GM12878 (cell line): Measurements from ENCODE around the gene CA11. TPM values are rescaled to one million over a fixed set of nuclear protein-coding genes. Genes with fewer than 3 reads are reported as not detected.

Source experiments
- ATAC-seq: fragments of 200-7000 bp; cut with Tn5 transposase; 3 replicates; pipeline ENCODE4 v1.9.1; 2020; ENCODE audit warnings: mild to moderate bottlenecking, moderate library complexity
- BruUV-seq: library from RNA; stranded (reverse); fragments of 400-500 nt; replicated peaks from 2 replicates; lab custom pipeline; 2021; lab: Mats Ljungman, UMichigan
- CTCF ChIA-PET: fragments of 300-600 bp; sonication (Branson Sonifier 250); formaldehyde crosslinking; extraction: SDS; loops from one replicate; lab custom pipeline; 2021; ENCODE audit warnings: inconsistent platforms; lab: Yijun Ruan, JAX
- POLR2A ChIA-PET: fragments of 350-600 bp; formaldehyde crosslinking; extraction: SDS; loops from one replicate; lab custom pipeline; 2021; ENCODE audit warnings: inconsistent platforms; lab: Charles Lee
- RAD21 ChIA-PET: fragments of 300-600 bp; sonication (Branson Sonifier 250); formaldehyde crosslinking; loops from one replicate; lab custom pipeline; 2023; ENCODE audit warnings: antibody characterized with exemption; ENCODE audit not compliant: unreplicated experiment; lab: Charles Lee
- SMC1A ChIA-PET: fragments of 300-600 bp; sonication (Branson Sonifier 250); formaldehyde crosslinking; loops from one replicate; lab custom pipeline; 2023; ENCODE audit not compliant: unreplicated experiment, uncharacterized antibody; lab: Charles Lee
- DNase-seq: peaks from one replicate; pipeline ENCODE4 v3.0.0-alpha.2; 2011; ENCODE audit warnings: low read depth, low spot score
- FAIRE-seq: peaks from 3 replicates; lab custom pipeline; 2011; peaks lifted over from hg19 to GRCh38; lab: Jason Lieb, UNC
- H2AFZ ChIP-seq: 2 replicates; pipeline ENCODE4 v1.6.0; 2011; ENCODE audit warnings: low read depth, low read length, control low read depth; ENCODE audit not compliant: control insufficient read depth
- H3K27ac ChIP-seq: 2 replicates; pipeline ENCODE4 v1.5.1; 2011; ENCODE audit warnings: control low read depth; ENCODE audit not compliant: control insufficient read depth, insufficient read depth
- H3K27me3 ChIP-seq, 2 experiments: replicated peaks in 1 of 2; 2 replicates each; pipeline versions ENCODE4 v1.6.0 to v1.6.1; 2011; ENCODE audit warnings: low read length in 1 of 2; ENCODE audit not compliant: control insufficient read depth in 2 of 2, insufficient read depth in 2 of 2
- H3K36me3 ChIP-seq, 2 experiments: 2 replicates each; pipeline ENCODE4 v1.5.1; 2011; ENCODE audit warnings: low read length in 1 of 2; ENCODE audit not compliant: control insufficient read depth in 2 of 2, insufficient read depth in 2 of 2
- H3K4me1 ChIP-seq: 2 replicates; pipeline ENCODE4 v1.6.1; 2011; ENCODE audit warnings: mild to moderate bottlenecking, low read length, moderate library complexity, mixed read lengths; ENCODE audit not compliant: control insufficient read depth, insufficient read depth
- H3K4me2 ChIP-seq: 2 replicates; pipeline ENCODE4 v1.6.0; 2011; ENCODE audit warnings: control low read depth; ENCODE audit not compliant: control insufficient read depth, insufficient read depth
- H3K4me3 ChIP-seq: fragments of 200-600 bp; sonication (generic); 2 replicates; pipeline ENCODE4 v1.5.1; 2016
- H3K79me2 ChIP-seq: 2 replicates; pipeline ENCODE4 v1.6.0; 2011; ENCODE audit warnings: low read length; ENCODE audit not compliant: control insufficient read depth, insufficient read depth
- H3K9ac ChIP-seq: 2 replicates; pipeline ENCODE4 v1.8.0; 2011; ENCODE audit warnings: low read length, control low read depth, mixed read lengths; ENCODE audit not compliant: control insufficient read depth, insufficient read depth
- H3K9me3 ChIP-seq: replicated peaks from 3 replicates; pipeline ENCODE4 v1.5.1; 2011; ENCODE audit warnings: mild to moderate bottlenecking, low read length; ENCODE audit not compliant: control insufficient read depth, insufficient read depth
- H4K20me1 ChIP-seq: 2 replicates; pipeline ENCODE4 v1.6.0; 2011; ENCODE audit not compliant: control insufficient read depth, insufficient read depth
- CREM ChIP-seq: IDR thresholded peaks from 2 replicates; pipeline ENCODE4 v1.6.1; 2014; ENCODE audit warnings: antibody characterized with exemption, low read depth
- RAD21 ChIP-seq: IDR thresholded peaks from 2 replicates; pipeline ENCODE4 v1.6.1; 2011; ENCODE audit warnings: mild to moderate bottlenecking, low read depth, low read length, moderate library complexity; ENCODE audit not compliant: insufficient read depth
- WGBS: methylation state at CpG from one replicate; pipeline ENCODE4 v1.1.6; 2016; ENCODE audit warnings: low lambda C conversion rate; ENCODE audit not compliant: insufficient replicate concordance, insufficient coverage; ENCODE audit errors: missing lambda C conversion rate; 5-methylcytosine and 5-hydroxymethylcytosine counted together
- in situ Hi-C: fragments of 300-500 bp; cut with MboI; formaldehyde crosslinking; loops from 9 replicates; pipeline ENCODE4 v1.14.3; 2018; ENCODE audit warnings: mixed read lengths
- intact Hi-C: fragments of 100-400 bp; cut with micrococcal nuclease; formaldehyde crosslinking; loops from one replicate; pipeline ENCODE4 v1.14.2; 2022; ENCODE audit not compliant: unreplicated experiment
- polyA plus RNA-seq, 11 experiments: library from polyadenylated mRNA; depleted of rRNA in 4 of 11; unstranded in 6 of 11; stranded (reverse) in 5 of 11; fragments of >200 nt; fragmentation: Nextera tagmentation in 4 of 11; fragmentation: Illumina TruSeq in 1 of 11; extraction: Ambion mirVana in 4 of 11; extraction: Trizol in 1 of 11; gene quantifications; 1 replicate in 1 of 11; 2 replicates in 10 of 11; pipeline versions ENCODE4 v1.2.1 to v1.2.3, GENCODE V29; 2011 to 2016; ENCODE audit warnings: inconsistent platforms in 2 of 11, missing spikeins in 2 of 11, low read depth in 1 of 11
- total RNA-seq, 4 experiments: library from RNA; depleted of rRNA in 3 of 4; stranded (reverse); fragments of >200 nt in 3 of 4; fragmentation: Illumina TruSeq in 1 of 4; extraction: Trizol in 1 of 4; gene quantifications; 2 replicates each; pipeline versions ENCODE4 v1.2.1 to v1.2.3, GENCODE V29; 2013 to 2021
- TF ChIP-seq, protein P1 (sequence below): fragments of 450-650 bp; IDR thresholded peaks from 2 replicates; pipeline ENCODE4 v1.6.1; 2018; ENCODE audit warnings: borderline replicate concordance, mild to moderate bottlenecking; ENCODE audit not compliant: partially characterized antibody

The CA11 gene
- total and polyA plus RNA-seq, 10 of the 15 experiments (the other 5 are each of a cell fraction or from before 2014, with no cell fraction given), result 1.7 to 7.5 (median 2.4) TPM

DNA sequence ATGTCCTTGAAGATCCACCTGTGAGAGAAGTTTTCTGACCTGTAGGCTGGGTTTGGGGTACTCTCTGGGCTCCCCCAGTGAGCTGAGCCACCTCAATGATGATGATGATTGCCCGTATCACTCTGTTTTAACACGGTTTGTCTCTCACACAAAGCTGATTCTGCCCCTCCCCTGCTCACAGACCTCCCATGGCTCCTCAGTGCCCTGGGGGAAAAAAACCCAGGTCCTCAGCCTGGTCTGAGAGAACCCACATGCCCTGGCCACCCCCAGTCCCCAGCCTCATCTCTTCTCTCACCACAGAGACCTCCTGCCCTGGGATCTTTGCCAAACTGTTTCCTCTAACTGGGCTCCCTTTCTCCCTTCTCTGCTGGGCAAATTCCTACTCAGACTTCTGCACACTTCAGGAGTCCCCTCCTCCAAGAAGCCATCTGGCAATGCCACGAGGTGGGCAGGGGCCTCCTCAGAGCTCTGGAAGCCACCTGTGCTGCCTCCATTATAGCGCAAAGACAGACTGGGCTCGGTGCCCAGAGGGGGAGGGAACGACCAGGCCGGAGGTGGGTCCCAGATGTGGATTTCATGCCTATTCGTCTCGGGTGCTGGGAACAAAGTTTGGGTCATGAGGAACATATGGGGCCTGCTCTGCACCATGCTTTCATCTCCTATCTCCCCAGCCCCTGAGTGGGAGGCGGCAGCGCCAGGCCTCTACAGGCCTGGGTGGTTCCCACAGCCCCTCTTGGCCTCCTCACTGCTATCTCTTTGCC is 8.5 kb upstream of the CA11 start:
- CTCF ChIA-PET, result interaction anchor here (1.1 kb wide), 1 partner anchor 130 kb away, joined by 3 read pairs; no protein-coding TSS in a partner anchor
- Histone ChIP-seq H3K4me3 (no peak overlapping the region), H3K9ac (no peak overlapping the region), H3K36me3 (no peaks in the 10 kb centered on the region), H4K20me1 (no peaks in the 10 kb centered on the region), H3K9me3 (no peaks in the 10 kb centered on the region), H3K4me1 (peaks cover 8% of the 10 kb centered on the region), H3K27me3 (no peaks in the 10 kb centered on the region), H3K27ac (no peak overlapping the region), H3K4me2 (no peak overlapping the region), H3K79me2 (no peaks in the 10 kb centered on the region), H2AFZ (no peak overlapping the region)
- POLR2A ChIA-PET, result interaction anchor here (0.6 kb wide), 1 partner anchor 9 kb away, joined by 5 read pairs; no protein-coding TSS in a partner anchor
- BruUV-seq, result no TSS peak
- SMC1A ChIA-PET, result no interaction called here
- RAD21 ChIA-PET, result no interaction called here
- FAIRE-seq (no peak), ATAC-seq (no peak), DNase-seq (no peak)
- 65% methylated on average over 11 of the region's 11 CpGs for WGBS
- in situ Hi-C loops (no loop called here), intact Hi-C loops (no loop called here)
- no peak for TF ChIP-seq CREM
- no peak for TF ChIP-seq RAD21
- TF ChIP-seq, protein P1, sequence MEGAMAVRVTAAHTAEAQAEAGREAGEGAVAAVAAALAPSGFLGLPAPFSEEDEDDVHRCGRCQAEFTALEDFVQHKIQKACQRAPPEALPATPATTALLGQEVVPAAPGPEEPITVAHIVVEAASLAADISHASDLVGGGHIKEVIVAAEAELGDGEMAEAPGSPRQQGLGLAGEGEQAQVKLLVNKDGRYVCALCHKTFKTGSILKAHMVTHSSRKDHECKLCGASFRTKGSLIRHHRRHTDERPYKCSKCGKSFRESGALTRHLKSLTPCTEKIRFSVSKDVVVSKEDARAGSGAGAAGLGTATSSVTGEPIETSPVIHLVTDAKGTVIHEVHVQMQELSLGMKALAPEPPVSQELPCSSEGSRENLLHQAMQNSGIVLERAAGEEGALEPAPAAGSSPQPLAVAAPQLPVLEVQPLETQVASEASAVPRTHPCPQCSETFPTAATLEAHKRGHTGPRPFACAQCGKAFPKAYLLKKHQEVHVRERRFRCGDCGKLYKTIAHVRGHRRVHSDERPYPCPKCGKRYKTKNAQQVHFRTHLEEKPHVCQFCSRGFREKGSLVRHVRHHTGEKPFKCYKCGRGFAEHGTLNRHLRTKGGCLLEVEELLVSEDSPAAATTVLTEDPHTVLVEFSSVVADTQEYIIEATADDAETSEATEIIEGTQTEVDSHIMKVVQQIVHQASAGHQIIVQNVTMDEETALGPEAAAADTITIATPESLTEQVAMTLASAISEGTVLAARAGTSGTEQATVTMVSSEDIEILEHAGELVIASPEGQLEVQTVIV, result no peak
